ENCODE results near the gene GMDS.

The GMDS gene

GRCh38 chr6:1940381-1940780 is 305.0 kb downstream of the GMDS start:
- DNase-seq (ENCODE audit: low spot score) = peak; percentile 48

GRCh38 chr6:1933292-1933691 is 312.1 kb downstream of the GMDS start:
- TF ChIP-seq CTCF (IDR thresholded peaks at IDR 0.05; ENCODE audit: extremely low read depth, missing control alignments) = no peak
- DNase-seq (ENCODE audit: low spot score) = no peak

More at GRCh38 chr6:1940381-1940780, 305.0 kb downstream of the GMDS start:
- no peak for TF ChIP-seq CTCF (IDR thresholded peaks at IDR 0.05; ENCODE audit: extremely low read depth, missing control alignments)

- no peak for DNase-seq (ENCODE audit: low spot score)
- no peak for TF ChIP-seq CTCF (IDR thresholded peaks at IDR 0.05; ENCODE audit: extremely low read depth, missing control alignments)
Measured at GRCh38 chr6:1931817-1932216, 313.6 kb downstream of the GMDS start.

GRCh38 chr6:1930356-1930755 is 315.0 kb downstream of the GMDS start:
- TF ChIP-seq CTCF (IDR thresholded peaks at IDR 0.05; ENCODE audit: extremely low read depth, missing control alignments) = no peak
- DNase-seq (ENCODE audit: low spot score) = no peak

- DNase-seq (ENCODE audit: low spot score) = no peak
- TF ChIP-seq CTCF (IDR thresholded peaks at IDR 0.05; ENCODE audit: extremely low read depth, missing control alignments) = no peak
Measured at GRCh38 chr6:1929931-1930330, 315.5 kb downstream of the GMDS start.

- no peak for DNase-seq (ENCODE audit: low spot score)
- TF ChIP-seq CTCF (IDR thresholded peaks at IDR 0.05; ENCODE audit: extremely low read depth, missing control alignments) = no peak
Measured at GRCh38 chr6:1925743-1926430, 319.5 kb downstream of the GMDS start.

GRCh38 chr6:1923449-1923848 is 322.0 kb downstream of the GMDS start:
- no peak for TF ChIP-seq CTCF (IDR thresholded peaks at IDR 0.05; ENCODE audit: extremely low read depth, missing control alignments)
- DNase-seq (ENCODE audit: low spot score) = no peak

All from GM20000 (cell line).